Amygdala (tissue), 56 donors: Measurements from ENCODE around the gene KANSL1.
"Not testable (repeated sequence)": the region's sequence is repeated elsewhere in the genome, so short reads cannot be mapped to it uniquely, and the experiment has no call there.

ENCODE experiments used
- DNase-seq, 56 donors: peaks; one replicate each; lab custom pipeline; 2025; lab: John Stamatoyannopoulos, UW

The KANSL1 gene

GRCh38 chr17:46088595-46088994 lies 104.6 kb downstream of the KANSL1 start:
- no peak for DNase-seq

DNA sequence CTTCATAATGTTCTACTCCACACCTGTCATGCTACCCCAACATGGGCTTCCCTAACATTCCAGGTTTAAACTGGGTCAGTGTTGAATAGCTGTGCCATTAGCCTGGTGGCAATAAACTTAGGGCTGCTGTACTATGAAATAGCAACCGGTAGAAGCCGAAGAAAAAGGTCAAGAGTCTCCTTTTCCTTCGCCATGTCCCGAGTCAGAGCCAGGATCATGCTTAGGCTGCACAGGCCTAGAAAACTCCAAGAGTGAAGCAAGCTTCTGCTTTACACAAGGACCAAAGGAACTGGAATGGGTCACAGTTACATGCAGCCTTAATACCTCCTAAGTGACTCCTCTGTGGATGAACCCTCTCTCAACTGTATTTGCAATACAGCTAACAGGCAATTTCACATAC lies 105.4 kb downstream of the KANSL1 start:
- not testable (repeated sequence) for DNase-seq

GRCh38 chr17:46086821-46087220 lies 106.4 kb downstream of the KANSL1 start:
- no peak for DNase-seq

DNA sequence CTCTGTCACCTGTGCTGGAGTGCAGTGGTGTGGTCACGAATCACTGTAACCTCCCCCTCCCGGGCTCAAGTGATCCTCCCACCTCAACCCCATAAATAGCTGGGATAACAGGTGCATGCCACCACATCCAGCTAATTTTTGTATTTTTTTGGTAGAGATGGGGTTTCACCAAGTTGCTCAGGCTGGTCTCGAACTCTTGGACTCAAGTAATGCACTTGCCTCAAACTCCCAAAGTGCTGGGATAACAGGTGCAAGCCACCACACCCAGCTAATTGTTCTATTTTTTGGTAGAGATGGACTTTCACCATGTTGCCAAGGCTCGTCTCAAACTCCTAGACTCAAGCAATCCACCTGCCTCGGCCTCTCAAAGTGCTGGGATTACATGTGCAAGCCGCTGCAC lies 107.7 kb downstream of the KANSL1 start:
- DNase-seq = no peak

DNA sequence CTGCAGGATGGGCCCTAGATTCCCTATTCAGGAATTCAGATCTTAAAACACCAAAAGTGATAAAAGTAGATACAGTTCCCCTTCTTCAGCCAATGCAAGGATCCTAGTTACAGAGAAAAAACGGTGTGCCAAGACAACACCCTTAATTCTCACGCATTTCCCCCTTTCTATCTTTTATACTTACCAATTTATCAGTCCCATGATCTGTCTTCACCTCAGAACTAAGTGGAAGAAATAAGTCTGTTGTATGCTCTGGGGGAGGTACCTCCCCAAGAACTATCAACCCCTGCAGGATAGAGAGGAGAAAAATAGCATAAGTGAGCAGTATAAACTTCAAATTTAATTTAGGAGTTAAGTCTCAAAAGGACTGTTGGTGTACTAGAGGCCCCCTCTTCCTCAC lies 111.0 kb downstream of the KANSL1 start:
- DNase-seq = no peak

DNA sequence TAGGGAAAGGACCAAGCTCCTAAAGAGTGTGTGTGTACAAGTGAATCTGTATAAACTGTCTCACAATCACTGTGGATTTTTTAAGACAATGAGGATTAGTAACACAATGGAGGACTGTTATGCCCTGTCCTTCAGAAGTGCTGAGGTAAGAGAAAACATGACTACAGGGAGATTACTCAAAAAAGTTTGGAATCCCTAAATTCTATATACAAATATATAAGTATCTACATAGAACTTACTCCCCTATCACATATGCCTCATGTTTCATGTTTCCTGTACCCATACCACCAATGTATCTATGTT lies 112.3 kb downstream of the KANSL1 start:
- DNase-seq = no peak

DNA sequence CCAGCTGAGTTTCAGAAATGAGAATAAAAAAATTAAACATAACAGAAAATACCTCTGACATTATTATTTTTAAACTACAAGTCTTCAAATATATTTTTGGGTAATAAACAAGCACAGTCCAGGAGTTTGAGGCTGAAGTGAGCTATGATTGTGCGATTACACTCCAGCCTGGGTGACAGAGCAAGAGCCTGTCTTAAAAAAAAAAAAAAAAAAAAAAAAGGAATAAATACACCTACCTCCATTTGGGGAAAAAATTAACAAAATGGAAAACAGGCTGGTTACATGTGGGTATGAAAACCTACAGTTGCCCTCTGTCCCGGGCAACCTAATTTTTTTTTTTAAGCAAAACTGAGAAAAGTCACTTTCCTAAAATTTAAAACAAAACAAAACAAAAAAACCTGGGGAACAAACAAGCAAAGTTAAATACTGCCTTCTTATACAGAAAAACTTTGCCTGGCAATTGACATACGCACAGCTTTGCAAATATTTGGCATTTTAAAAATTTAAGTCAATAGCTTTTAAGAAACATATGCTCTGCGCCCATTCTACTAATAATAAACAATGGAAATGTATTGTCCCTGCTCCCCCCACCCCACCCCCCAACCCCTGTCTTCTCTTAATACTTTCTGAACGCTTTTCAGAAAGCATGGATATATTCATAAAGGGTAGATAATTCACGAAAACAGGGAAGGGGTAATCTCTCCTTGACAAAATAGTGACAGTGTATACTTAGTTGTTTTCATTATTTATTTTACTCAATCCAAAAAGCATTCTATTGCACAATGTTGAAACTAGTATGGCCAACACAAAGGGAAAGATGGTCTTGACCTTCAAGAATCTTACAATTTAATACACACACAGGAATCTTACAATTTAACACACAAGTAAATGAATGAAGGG lies 112.9 kb downstream of the KANSL1 start:
- DNase-seq = no peak

- DNase-seq = no peak
These were observed 114.6 kb downstream of the KANSL1 start for GRCh38 chr17:46078675-46079074.

DNA sequence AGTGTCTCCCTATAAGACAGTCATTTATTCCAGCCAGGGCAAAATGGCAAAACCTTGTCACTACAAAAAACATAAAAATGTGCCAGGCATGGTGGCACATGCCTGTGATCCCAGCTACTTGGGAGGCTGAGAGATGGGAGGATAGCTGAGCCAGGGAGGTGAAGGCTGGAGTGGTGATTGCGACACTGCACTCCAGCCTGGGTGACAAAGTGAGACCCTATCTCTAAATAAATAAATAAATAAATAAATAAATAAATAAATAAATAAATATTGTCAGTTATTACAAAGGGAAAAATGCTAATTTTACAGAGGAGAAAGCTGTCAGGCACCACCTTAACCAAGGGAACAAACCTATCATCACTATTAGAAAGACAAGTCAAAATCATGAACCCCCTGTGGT lies 118.7 kb downstream of the KANSL1 start:
- no peak for DNase-seq

- DNase-seq = no peak
These were observed 120.2 kb downstream of the KANSL1 start for GRCh38 chr17:46072998-46073397.

DNA sequence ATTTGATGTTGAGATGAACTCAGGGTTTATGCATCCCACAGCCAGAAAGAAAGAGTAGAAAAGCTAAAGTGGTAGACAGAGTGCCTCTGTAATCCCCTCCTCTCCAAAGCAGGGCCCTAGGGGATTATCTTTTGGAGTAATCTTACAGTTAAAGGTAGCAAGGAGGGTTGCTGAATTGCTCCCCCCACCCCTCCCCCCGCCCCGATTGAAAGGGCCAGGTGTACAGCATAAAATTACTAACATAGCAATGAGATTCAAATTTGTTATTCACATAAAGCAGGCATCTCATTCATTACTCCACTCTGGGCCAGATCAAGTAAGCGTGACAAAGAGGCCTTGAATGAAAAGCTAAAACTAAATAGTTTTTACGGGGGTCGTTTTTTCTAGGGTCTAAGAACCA lies 121.4 kb downstream of the KANSL1 start:
- DNase-seq = no peak

GRCh38 chr17:46064460-46064859 lies 128.8 kb downstream of the KANSL1 start:
- no peak for DNase-seq

GRCh38 chr17:46063241-46063640 lies 130.0 kb downstream of the KANSL1 start:
- DNase-seq = no peak

GRCh38 chr17:46061435-46061834 lies 131.8 kb downstream of the KANSL1 start:
- no peak for DNase-seq

DNA sequence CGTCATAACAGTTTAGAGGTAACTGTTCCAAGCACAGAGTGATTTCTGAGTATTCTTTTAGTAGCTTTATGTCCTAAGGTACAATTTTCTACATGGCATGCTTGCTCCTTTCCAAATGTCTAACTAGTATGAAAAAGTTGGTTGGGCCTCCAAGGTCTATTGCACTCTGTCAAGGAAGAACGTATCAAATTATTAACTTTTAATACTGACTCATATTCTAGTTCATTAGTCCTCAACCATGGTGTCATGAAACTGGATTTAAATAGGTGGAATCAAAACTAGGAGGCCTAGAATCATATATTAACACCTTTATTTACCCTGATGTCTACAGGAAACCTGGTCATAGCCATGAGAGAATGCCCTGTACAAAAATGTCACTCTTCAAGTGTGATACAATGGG lies 132.8 kb downstream of the KANSL1 start:
- no peak for DNase-seq

- DNase-seq = no peak
These were observed 133.7 kb downstream of the KANSL1 start for GRCh38 chr17:46059486-46059885.

- no peak for DNase-seq
These were observed 135.9 kb downstream of the KANSL1 start for GRCh38 chr17:46057366-46057765.

DNA sequence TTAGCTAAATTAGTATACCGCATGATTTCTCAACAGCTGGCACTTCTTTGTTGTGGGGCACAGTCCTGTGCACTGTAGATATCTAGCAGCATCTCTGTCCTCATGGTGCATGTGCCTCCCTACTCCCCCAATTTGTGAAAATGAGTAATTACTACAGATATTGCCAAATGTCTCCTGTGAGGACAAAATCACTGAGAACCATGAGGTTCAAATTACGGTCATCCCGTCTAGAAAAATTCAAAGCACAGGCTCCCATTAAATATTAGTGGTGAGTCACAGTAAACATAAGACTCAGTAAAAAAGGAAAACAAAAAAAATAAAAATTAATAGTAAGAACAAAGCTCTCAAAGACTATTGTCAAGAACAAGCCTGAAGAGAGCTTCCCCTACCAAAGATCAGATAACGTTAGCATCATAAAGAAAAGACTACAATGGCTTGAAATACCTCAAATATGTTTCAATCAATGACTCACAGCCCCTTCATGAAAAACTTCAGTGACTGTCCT lies 136.4 kb downstream of the KANSL1 start:
- no peak for DNase-seq

DNA sequence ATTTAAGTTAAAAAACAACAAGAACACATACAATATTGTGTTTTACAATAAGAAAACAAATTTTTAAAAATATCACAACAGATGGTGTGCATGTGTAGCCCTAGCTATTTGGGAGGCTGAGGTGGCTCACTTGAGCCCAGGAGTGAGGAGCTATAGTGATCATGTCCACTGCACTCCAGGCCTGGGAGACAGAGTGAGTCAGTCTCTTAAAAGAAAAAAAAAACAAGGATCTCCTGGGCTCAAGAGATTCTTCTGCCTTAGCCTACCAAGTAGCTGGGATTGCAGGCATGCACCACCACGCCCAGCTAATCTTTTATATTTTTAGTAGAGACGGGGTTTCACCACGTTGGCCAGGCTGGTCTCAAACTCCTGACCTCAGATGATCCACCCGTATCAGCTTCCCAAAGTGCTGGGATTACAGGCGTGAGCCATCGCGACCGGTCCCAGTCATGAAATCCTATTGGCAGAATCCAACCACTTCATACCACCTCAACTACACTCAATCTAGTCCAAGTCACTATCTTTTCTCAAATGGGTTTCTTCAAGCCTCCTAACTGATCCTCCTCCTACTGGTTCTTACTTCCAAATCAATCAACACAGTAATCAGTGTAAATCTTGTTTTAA lies 139.2 kb downstream of the KANSL1 start:
- no peak for DNase-seq

- no peak for DNase-seq
These were observed 143.6 kb downstream of the KANSL1 start for GRCh38 chr17:46049656-46050055.

DNA sequence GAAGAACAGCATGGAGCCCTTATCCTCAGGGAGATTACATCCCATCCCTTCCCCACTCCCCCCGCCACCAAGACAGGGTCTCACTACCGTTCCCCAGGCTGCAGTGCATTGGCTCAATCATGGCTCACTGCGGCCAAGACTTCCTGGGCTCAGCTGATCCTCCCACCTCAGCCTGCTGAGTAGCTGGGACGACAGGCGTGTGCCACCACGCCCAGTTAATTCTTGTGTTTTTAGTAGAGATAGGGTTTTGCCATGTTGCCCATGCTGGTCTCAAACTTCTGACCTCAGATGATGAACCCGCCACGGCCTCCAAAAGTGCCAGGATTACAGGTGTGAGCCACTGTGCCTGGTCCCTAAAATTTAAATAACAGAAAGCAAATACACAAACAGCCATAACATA lies 145.4 kb downstream of the KANSL1 start:
- DNase-seq = no peak

GRCh38 chr17:46047398-46047797 lies 145.8 kb downstream of the KANSL1 start:
- no peak for DNase-seq
